Stimulated activated CD8-positive, alpha-beta memory T cell treated with anti-CD3 and anti-CD28 coated beads, Interleukin-15, amount 100 ng/mL, for 24 hours (primary cell): ENCODE data around the gene TINAGL1.
"Not testable (repeated sequence)": the region's sequence is repeated elsewhere in the genome, so short reads cannot be mapped to it uniquely, and the experiment has no call there.

Source experiments
- DNase-seq: peaks from one replicate; pipeline ENCODE4 v3.0.0-alpha.2; 2020; ENCODE audit warnings: low read depth

TINAGL1 gene

DNA sequence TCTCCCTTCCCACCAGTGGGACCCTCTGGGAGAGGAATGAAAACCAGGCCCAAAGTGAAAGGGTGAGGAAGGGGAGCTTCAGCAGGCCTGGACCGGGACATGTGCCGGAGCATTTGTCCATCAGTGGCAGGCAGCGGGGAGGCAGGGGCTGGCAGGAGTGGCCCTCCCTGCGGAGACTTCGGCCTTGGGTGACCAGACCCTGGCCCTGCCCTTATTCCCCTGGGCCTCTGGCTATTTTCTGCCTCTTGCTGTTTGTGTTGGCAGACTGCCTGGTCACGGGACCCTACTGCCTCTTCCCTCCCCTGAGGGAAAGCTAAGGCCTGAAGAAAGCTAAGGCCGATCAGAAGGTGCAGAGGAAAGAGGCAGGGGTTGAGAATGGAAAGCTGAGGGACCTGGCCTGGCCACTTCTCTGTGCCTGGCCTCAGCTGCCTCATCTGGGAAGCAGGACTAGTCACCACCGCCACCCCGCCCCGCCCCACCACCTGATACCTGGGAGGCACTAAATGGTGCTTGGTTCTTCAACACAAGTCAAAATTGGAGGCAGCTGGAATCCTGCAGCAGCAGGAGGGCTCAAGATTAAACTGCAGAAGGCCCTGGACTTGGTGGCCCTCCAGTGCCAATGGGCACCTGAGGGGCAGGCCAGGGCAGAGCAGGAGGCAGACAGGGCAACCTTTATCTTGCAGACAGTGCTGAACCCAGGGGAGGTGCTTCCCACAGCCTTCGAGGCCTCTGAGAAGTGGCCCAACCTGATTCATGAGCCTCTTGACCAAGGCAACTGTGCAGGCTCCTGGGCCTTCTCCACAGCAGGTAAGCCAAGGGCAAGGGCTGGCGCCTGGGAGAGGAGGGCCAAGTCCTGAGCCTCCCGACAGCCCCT, 7.9 kb downstream of the TINAGL1 start:
- DNase-seq = no peak

DNA sequence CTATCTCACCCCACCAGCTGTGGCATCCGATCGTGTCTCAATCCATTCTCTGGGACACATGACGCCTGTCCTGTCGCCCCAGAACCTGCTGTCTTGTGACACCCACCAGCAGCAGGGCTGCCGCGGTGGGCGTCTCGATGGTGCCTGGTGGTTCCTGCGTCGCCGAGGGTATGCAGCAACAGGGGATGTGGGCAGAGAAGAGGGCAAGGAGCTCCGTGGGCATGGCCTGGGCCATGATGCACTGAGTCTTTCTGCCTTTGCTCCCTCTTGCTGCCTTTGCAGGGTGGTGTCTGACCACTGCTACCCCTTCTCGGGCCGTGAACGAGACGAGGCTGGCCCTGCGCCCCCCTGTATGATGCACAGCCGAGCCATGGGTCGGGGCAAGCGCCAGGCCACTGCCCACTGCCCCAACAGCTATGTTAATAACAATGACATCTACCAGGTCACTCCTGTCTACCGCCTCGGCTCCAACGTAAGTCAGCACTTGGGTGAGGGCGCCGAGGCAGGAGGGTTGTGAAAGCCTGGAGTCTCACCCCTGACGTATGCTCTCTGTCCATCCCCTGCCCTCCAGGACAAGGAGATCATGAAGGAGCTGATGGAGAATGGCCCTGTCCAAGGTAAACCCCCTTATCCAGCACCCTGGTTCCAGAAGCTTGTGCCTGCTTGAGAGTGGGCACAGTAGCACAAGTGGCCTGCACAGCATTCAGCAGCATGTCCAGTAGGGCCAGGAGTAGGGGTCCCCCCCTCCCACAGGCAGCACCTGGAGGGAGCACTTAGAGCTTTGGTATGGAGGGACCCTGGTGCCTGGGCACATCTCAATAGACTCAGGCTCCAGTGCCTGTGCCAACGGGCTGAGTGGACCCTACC, 8.8 kb downstream of the TINAGL1 start:
- no peak for DNase-seq

DNA sequence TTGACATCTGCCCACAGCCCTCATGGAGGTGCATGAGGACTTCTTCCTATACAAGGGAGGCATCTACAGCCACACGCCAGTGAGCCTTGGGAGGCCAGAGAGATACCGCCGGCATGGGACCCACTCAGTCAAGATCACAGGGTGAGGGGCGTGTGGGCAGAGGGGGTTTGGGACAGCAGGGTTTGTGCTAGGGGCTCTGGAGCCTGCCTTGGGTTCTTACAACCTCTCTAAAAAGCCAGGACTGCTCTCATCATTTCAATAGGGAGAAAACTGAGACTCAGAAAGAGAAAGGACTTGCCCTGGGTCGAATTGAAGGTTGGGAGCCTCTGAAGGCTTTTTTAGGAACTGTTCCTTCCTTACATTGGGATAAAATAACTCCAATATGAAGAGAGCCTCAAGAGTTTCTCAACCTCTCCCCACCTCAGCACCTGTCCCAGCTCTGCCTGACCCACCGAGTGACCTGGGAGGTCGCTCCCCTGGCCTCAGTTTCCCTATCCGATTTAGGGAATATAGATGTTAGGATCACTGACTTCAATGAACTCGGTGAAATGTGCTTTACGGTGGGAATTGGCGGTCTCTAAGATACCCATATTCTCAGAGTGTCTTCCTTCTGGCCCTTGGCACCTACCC, 9.5 kb downstream of the TINAGL1 start:
- no peak for DNase-seq

DNA sequence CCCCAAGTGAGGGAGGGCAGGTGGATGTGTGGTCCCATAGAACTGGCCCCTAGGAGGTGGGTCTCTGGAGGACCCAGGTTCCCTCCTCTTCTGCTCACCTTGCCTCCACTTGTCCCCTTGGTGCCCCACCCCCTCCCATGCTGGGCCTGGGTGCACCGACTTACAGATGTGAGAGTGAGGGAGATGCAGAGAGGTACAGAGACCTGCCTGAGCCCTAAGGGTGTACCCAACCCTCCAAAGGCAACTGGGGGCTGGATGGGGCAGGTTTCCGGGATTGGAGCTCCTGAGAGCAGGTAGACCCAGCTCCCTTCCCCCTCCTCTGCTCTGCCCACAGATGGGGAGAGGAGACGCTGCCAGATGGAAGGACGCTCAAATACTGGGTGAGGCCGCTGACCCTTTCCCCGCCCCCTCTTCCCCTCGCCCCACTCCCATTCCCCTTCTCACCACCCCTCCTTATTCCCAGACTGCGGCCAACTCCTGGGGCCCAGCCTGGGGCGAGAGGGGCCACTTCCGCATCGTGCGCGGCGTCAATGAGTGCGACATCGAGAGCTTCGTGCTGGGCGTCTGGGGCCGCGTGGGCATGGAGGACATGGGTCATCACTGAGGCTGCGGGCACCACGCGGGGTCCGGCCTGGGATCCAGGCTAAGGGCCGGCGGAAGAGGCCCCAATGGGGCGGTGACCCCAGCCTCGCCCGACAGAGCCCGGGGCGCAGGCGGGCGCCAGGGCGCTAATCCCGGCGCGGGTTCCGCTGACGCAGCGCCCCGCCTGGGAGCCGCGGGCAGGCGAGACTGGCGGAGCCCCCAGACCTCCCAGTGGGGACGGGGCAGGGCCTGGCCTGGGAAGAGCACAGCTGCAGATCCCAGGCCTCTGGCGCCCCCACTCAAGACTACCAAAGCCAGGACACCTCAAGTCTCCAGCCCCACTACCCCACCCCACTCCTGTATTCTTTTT, 10.3 kb downstream of the TINAGL1 start:
- no peak for DNase-seq

DNA sequence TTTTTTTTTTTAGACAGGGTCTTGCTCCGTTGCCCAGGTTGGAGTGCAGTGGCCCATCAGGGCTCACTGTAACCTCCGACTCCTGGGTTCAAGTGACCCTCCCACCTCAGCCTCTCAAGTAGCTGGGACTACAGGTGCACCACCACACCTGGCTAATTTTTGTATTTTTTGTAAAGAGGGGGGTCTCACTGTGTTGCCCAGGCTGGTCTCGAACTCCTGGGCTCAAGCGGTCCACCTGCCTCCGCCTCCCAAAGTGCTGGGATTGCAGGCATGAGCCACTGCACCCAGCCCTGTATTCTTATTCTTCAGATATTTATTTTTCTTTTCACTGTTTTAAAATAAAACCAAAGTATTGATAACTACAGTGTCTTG, 11.0 kb downstream of the TINAGL1 start:
- not testable (repeated sequence) for DNase-seq

DNA sequence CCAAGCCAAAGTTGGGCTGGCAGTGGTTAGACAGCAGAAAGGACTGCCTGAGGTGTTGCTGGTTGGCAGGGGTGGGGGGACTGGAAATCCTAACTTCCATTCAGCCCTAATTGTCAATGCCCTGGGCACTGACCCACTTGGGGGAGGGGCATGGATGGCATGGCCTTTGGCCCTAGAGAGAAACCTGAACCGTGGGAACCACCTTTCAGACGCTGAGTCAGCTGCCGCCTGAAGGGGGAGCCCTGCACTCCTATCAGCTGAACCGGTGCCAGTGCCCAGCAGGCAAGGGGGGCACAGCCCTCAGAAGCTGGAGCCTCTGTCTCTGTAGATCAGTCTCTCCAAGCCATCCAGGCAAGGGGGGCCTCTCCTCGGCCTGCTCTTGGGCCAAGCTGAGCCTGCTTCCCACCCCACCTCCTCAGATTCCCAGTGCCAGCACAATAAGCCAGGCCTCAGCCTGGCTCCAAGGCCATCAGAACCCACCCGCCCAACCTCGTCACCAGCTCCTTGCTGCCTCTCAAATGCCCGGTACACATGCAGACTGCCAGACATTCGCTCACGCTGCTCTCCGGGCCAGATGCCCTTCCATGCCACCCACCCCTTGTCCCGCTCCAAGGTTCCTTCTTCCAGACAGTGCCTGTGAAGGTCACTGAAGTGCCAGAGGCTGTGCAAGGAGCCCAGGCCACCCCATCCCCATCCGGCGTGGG, 11.6 kb downstream of the TINAGL1 start:
- DNase-seq = peak; percentile 18

DNA sequence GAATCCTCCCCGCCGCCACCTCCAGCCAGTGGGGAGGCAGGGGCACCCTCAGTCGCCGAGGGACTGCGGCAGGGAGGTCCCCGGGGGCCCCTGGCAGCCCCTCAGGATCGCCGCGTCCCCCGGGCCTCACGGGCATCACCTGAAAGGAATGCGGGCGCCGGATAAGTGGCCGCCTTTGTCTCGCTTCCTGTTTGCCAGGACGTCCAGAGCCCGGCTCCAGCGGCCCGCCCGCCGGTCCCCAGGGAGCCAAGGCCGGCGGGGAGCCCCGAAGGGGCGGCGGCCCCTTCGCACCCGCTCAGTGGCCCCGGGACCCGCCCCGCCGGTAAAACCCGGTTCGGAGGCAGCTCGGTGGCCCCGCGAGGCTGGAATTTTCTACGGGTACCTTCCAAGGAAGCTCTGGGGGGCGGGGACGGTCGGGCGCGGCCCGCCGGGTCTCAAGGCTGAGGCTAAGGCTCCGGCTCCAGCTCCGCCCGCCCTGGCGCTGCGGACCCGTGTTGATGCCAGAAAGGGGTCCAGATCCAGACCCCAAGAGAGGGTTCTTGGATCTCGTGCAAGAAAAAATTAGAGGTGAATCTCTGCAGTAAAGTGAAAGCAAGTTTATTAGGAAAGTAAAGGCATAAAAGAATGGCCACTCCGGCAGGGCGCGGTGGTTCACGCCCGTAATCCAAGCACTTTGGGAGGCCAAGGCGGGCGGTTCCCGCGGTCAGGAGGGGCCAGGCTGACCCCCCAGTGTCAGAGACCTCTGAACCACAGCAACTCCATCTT, 12.6 kb downstream of the TINAGL1 start:
- DNase-seq = no peak

DNA sequence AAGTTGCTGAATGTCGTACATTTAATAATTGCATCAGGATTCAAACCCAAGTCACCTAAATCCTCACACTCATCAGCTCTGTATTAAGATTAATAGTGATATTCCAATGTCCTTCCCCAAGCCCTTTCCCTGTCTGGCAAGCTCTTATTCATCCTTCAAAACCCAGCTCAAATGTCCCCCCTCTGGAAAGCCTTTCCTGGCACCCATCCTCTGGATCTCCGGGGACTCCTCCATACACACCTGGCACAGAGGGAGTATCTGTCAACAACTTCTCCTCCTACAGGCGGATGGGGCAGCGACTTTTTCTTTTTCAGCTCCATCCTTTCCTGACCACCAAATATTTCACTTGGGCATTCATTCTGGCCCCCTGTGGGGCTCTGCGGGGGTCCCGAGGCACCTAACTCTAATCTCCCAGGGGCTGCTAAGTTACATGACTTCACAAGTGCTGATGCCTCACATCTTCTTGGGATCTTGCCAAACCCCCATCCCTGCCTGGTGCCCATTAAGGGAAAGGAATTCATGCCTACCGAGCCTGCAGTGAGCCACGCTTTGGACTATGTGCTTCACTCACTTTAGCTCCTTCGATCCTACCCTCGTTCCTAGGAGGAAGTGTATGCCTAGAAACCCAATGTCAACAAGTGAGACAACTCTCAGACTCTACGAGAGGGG, 15.2 kb downstream of the TINAGL1 start:
- DNase-seq = no peak

DNA sequence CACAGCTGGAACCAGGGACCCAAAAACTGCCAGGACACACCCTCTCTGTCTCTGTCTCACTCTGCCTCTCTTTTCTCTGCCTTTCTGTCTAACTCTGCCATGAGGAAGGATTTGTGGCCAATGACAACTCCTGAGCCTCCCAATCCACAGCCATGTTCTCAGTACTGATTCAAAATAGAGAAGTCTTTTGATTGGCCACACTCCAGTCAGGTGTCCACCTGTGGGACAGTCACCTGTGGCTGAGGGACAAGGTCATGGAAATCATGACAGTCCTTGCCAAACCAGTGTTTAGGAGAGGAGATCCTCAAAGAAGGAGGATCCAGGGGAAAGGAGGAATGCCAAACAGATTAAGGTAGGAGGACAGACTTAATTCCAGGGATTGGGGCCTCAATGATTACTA, 15.8 kb downstream of the TINAGL1 start:
- no peak for DNase-seq

DNA sequence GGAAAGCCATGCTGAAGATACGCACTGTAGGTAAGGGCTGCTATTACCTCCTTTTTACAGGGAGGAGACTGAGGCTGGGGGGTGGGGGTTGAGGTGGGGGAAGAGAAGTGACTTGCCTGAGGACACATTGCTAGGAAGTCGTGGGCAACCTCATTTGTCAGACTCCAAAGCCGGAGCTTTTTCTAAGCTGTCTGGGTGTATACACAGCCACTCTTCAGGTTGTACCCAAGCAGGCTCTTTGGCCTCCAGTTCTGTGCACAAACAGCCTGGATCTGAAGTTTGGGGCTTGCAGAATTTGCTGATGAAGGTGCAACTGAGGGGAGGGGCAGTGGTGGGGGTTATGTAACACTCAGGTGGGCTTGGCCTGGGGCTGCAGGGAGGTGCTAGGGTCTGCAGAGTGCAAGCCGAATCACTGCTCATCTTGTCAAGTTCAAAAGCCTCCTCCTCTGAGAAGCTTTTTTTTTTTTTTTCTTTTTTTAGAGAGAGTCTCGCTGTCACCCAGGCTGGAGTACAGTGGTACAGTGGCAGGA, 16.9 kb downstream of the TINAGL1 start:
- DNase-seq = no peak

DNA sequence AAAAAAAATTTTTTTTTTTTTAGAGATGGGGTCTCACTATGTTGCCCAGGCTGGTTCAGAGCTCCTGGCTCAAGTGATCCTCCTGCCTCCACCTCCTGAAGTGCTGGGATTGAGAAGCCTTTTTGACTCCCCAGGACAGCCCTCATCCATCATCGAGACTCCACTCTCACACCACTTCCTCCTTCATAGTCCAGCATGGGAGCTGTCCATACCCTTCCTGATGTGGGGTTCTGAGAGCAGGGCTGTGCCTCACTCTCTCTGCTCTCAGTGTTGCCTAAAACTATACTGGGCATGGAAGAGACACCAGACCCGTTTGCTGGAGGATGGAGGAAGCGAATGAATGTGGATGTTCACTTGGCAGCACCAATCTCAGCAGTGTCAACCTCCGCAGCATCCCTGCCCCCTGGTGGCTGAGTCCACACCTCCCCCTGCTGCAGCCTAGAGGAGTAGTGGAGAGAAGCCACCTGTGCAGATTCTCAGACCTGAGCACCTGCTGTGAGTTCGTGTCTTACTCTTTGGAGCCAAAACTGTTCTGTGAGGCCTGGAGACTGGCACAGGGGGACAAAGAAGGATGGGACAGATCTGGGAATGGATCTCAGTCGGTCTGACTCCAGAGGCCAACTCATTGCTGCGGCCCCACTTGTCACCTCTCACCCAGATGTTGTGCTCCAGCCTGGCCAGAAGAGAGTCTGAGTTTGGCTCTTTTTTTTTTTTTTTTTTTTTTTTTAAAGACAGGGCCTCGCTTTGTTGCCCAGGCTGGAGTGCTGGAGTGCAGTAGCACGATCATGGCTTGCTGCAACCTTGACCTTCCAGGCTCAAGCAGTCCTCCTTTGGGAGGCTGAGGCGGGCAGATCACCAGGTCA, 17.7 kb downstream of the TINAGL1 start:
- DNase-seq = peak; percentile 8

DNA sequence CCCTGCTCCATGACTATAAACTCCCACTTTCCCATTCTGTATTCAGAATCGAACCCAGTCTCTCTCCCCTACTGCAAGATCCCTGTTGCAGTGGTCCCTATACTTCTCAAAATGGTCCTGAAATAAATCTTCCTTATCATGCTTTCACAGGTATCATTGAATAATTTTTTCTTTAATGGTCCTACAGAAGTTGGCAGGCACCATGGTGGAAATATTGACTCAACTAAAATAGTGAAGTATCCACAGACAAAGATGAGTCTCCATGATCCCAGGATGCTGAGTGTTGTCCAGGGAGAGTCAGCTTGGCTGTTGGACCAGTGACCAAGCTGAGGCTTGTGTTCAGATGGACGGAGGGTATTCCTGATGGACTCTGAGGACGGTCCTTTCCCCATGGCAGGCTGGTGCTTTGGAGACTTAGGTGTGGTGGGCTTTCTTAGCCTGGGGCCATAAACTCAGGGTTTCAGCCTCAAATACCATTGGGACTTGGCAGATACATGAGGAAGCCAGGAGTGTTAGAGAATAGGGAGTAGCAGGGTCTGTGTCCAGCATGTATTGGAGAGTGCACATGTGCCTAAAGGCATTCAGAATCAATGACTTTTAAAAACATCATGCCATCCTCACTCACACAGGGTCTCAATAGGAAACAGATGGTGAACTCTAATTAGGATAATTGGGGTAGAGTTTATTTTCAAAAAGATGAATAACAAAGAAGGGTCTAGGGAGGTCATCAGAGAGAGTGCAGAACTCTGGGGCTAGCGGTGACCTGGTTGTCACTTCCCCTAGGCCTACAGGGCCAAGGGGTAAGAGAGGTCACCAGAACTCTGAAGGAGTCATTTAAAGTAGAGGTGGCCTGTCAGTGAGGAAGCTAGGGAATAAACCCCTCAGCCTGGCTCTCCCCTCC, 19.8 kb downstream of the TINAGL1 start:
- no peak for DNase-seq

DNA sequence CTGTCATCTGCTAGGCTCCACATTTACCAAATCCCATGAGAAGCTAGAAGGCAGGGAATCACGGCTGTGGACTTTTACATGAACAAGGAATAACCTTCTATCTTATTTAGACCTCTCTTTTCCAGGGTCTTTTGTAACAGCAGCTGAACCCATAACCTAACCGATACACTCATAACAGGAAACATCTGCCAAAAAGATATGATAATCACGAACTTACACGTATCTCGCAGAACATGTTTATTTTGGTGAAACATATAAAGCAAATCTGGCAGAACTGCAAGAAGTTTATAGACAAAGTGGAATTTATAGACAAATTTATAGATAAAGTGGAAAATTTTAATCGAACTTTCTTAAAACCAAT, 20.4 kb downstream of the TINAGL1 start:
- no peak for DNase-seq

DNA sequence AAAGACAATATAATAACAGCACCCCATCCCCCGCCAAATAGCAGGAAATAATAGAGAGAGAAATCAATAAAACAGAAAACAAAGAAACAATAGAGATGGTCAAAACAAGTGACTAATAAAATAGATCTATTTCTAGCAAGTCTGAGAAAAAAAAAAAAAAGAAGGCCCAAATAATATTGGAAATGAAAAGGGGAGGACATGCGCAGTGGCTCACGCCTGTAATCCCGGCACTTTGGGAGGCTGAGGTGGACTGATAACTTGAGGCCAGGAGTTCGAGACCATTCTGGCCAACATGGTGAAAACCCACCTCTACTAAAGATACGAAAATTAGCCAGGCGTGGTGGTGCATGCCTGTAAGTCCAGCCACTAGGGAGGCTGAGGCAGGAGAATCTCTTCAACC, 22.7 kb downstream of the TINAGL1 start:
- no peak for DNase-seq

DNA sequence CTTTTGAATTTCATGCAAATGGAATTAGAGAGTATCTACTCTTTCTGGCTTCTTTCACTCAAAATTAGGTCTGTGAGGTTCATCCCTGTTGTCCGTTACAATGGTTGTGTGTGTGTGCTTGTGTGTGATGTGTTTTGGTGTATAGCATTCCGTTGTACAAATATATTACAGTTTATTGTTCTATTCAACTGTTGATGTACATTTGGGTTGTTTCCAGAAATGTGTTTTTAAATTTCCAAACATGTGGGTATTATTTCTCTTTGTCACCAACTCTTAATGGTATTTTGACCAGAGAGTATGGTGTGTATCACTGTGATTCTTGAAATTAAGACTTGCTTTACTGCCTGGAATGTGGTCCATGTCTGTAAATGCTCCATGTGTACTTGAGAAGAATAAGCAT, 24.3 kb downstream of the TINAGL1 start:
- DNase-seq = no peak

DNA sequence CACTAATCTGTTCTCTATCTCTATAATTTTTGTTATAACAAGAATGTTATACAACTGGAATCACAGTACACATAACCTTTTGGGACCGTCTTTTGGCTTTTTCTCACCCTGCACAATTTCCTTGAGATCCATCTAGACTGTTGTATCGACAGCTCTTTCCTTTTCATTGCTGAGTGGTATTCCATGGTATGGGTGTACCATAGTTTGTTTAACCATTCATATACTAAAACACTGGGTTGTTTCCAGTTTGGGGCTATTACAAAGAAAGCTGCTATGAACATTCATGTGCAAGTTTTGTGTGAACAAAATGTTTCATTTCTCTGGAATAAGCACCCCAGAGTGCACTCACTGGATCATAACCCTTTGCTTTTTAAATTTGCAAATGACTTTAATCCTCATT, 25.8 kb downstream of the TINAGL1 start:
- DNase-seq = no peak

DNA sequence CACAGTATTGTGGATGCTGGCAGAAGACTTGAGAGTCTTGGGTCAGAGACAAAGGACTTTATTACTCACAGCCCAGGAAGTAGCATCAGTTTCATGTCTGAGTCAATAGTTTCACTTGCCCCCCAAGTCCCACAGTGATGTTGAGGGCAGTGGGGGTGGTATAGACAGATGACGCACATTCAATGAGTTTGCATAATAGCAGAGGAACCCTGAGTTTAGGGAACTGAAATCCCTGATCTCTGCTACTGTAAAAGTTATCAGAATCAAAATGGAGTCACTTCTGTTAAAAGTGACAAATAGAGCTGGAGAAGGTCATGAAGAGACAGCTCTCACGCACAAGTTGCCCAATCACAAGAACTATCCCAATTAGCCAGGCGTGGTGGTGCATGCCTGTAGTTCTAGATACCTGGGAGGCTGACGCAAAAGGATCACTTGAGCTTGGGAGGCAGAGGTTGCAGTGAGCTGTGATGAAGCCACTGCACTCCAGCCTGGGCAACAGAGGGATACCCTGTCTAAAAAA, 29.7 kb downstream of the TINAGL1 start:
- no peak for DNase-seq
